GM13976 (cell line): ENCODE data around the gene BIRC5.

Experiments
- DNase-seq: peaks from one replicate; pipeline ENCODE4 v3.0.0; 2012; ENCODE audit warnings: low spot score
- in situ Hi-C: fragments of 300-500 bp; cut with MboI; formaldehyde crosslinking; loops from one replicate; pipeline ENCODE4 v1.12.0; 2022; ENCODE audit warnings: low sequenced_read_pairs, mixed read lengths, inconsistent platforms; ENCODE audit not compliant: unreplicated experiment
- TF ChIP-seq, protein P1 (sequence below): IDR thresholded peaks from 2 replicates; pipeline ENCODE4 v1.5.1; 2012; ENCODE audit warnings: borderline replicate concordance, mild to moderate bottlenecking; ENCODE audit not compliant: insufficient read depth; ENCODE audit errors: extremely low read depth, missing control alignments, control extremely low read depth

Gene BIRC5

DNA sequence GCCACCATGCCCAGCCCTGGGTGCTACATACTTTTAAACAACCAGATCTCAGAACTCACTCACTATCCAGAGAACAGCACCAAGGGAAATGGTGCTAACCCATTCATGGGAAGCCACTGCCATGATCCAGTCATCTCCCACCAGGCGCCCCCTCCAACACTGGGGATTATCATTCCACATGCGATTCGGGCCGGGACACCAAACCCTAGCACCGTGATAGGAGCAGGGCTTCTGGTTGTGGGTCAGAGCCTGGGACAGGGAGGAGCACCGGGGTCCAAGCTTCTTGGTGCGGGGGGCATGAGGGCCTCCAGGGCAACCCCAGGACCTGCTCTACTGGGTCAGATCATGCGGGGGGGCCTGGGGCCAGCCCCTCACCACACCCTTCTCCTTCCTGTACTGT is 21.8 kb downstream of the BIRC5 start:
- no peak for DNase-seq
- in situ Hi-C loops, result no loop called here
- TF ChIP-seq, protein P1, sequence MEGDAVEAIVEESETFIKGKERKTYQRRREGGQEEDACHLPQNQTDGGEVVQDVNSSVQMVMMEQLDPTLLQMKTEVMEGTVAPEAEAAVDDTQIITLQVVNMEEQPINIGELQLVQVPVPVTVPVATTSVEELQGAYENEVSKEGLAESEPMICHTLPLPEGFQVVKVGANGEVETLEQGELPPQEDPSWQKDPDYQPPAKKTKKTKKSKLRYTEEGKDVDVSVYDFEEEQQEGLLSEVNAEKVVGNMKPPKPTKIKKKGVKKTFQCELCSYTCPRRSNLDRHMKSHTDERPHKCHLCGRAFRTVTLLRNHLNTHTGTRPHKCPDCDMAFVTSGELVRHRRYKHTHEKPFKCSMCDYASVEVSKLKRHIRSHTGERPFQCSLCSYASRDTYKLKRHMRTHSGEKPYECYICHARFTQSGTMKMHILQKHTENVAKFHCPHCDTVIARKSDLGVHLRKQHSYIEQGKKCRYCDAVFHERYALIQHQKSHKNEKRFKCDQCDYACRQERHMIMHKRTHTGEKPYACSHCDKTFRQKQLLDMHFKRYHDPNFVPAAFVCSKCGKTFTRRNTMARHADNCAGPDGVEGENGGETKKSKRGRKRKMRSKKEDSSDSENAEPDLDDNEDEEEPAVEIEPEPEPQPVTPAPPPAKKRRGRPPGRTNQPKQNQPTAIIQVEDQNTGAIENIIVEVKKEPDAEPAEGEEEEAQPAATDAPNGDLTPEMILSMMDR, result no peak

GRCh38 chr17:78236362-78237127 is 22.5 kb downstream of the BIRC5 start:
- in situ Hi-C loops, result no loop called here
- DNase-seq, result no peak
- TF ChIP-seq, protein P1, result no peak

DNA sequence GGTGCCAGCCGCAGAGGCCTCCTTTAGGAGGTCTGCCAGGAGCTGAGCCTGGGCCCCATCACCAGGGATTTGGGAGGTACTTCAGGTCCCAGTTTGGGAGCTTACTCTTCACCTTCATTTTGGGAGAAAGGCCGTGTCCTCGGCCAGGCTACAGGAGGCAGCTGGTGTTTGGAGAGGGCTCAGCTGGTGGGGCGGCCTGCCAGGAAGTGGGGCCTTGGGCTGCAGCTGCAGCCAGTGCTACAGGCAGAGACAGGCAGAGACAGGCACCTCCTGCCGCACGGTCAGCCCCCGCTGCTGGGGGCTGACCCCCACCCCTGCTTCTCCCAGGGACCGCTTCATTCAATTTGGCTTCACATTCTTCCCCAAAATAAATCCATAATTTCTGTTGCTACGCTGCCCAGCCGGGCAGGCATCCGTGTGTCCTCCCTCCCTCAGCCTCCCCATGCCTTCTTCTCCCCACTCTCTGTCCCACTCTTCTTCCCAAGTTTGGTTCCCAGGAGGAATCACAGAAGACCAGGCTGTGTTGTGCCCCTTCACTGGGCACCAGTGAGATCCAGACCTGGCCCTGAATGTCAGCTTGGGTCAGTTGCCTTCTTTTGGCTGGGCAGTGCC is 23.5 kb downstream of the BIRC5 start:
- in situ Hi-C loops, result no loop called here
- DNase-seq, result no peak
- TF ChIP-seq, protein P1, result no peak

- DNase-seq, result no peak
- TF ChIP-seq, protein P1, result no peak
- in situ Hi-C loops, result no loop called here
Observed at GRCh38 chr17:78238823-78239488, 24.9 kb downstream of the BIRC5 start.

DNA sequence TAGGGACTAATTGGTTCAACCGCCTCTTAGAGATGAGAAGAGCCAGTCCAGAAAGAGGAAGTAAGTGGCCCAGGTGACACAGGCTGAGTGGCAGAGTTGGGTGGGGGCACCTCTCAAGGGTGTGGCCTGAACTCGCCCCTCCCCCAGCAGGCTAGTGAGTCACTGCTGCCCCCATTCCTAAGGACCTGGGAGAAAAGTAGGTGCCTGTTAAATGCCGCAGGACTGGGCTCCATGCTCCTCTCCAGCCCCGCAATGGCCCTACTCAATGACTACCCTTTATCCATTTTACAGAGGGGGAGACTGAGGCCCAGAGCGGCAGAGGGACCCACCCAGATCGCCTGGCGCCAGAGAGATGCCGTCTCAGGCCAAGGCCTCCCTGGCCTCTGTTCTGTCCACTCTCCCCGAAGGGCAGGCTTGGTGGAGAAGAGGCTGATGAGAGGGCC is 25.5 kb downstream of the BIRC5 start:
- no peak for DNase-seq
- in situ Hi-C loops, result no loop called here
- TF ChIP-seq, protein P1, result no peak

- in situ Hi-C loops, result no loop called here
- TF ChIP-seq, protein P1, result no peak
- DNase-seq, result no peak
Observed at GRCh38 chr17:78240012-78240655, 26.1 kb downstream of the BIRC5 start.
